HG02623 (cell line): ENCODE data around the gene GNG11.

Experiments
- ATAC-seq: cut with Tn5 transposase; IDR thresholded peaks from one replicate; pipeline ENCODE4 v1.9.1; 2021; ENCODE audit warnings: moderate library complexity; ENCODE audit not compliant: unreplicated experiment

Gene GNG11

GRCh38 chr7:93921607-93922566, at the start of gene GNG11:
TSS of gene GNG11 (plus strand) at chr7:93921735. CDS start at chr7:93922138, 403 bp downstream.
- peak; percentile 90 for ATAC-seq

- no peak for ATAC-seq
These were observed 47.4 kb upstream of the GNG11 start for GRCh38 chr7:93873998-93874574.

GRCh38 chr7:93877742-93878141, 43.8 kb upstream of the GNG11 start:
- ATAC-seq = no peak

GRCh38 chr7:93879356-93879755, 42.2 kb upstream of the GNG11 start:
- no peak for ATAC-seq

- ATAC-seq = no peak
These were observed 39.1 kb upstream of the GNG11 start for GRCh38 chr7:93882468-93882867.

GRCh38 chr7:93883078-93883916, 38.2 kb upstream of the GNG11 start:
- no peak for ATAC-seq

- no peak for ATAC-seq
These were observed 37.6 kb upstream of the GNG11 start for GRCh38 chr7:93883917-93884345.

GRCh38 chr7:93884541-93884940, 37.0 kb upstream of the GNG11 start:
- no peak for ATAC-seq

- ATAC-seq = no peak
These were observed 32.3 kb upstream of the GNG11 start for GRCh38 chr7:93889261-93889660.

GRCh38 chr7:93890041-93890463, 31.5 kb upstream of the GNG11 start:
- ATAC-seq = peak; percentile 46

- ATAC-seq = peak; percentile 46
These were observed 31.0 kb upstream of the GNG11 start, which contains the start of gene TFPI2 for GRCh38 chr7:93890464-93891068. TSS of gene TFPI2 (minus strand) at chr7:93890753. CDS start at chr7:93890678, 75 bp downstream.

- no peak for ATAC-seq
These were observed 27.1 kb upstream of the GNG11 start for GRCh38 chr7:93894426-93894825.

- ATAC-seq = no peak
These were observed 26.4 kb upstream of the GNG11 start for GRCh38 chr7:93894966-93895640.

GRCh38 chr7:93895859-93896600, 25.5 kb upstream of the GNG11 start:
- no peak for ATAC-seq

- no peak for ATAC-seq
These were observed 23.9 kb upstream of the GNG11 start for GRCh38 chr7:93897680-93898079.

GRCh38 chr7:93902777-93903423, 18.6 kb upstream of the GNG11 start:
- no peak for ATAC-seq

- no peak for ATAC-seq
These were observed 15.3 kb upstream of the GNG11 start, which contains the start of gene GNGT1 for GRCh38 chr7:93906267-93906666. TSS of gene GNGT1 (plus strand) at chr7:93906567. CDS start at chr7:93906747, 180 bp downstream.

- no peak for ATAC-seq
These were observed 11.2 kb upstream of the GNG11 start for GRCh38 chr7:93910076-93910994.
